Measurements from ENCODE around the gene PCBP1.
"Not testable (repeated sequence)": the region's sequence is repeated elsewhere in the genome, so short reads cannot be mapped to it uniquely, and the experiment has no call there.

PCBP1 gene

GRCh38 chr2:70083344-70084156, 3.7 kb upstream of the PCBP1 start:
- no peak for DNase-seq

- peak; percentile 30 for DNase-seq
Measured at GRCh38 chr2:70084973-70085710, 2.1 kb upstream of the PCBP1 start.

GRCh38 chr2:70085711-70086277, 1.5 kb upstream of the PCBP1 start:
- no peak for DNase-seq

GRCh38 chr2:70086278-70086837, 919 bp upstream of the PCBP1 start:
- DNase-seq = peak; percentile 70

GRCh38 chr2:70087702-70088597, 673 bp downstream of the PCBP1 start:
- peak; percentile 83 for DNase-seq

- DNase-seq = no peak
Measured at GRCh38 chr2:70088598-70089219, 1.4 kb downstream of the PCBP1 start.

GRCh38 chr2:70089220-70089982, 2.1 kb downstream of the PCBP1 start:
- peak; percentile 88 for DNase-seq

GRCh38 chr2:70089983-70090525, 2.8 kb downstream of the PCBP1 start:
- peak; percentile 76 for DNase-seq

GRCh38 chr2:70090706-70091334, 3.5 kb downstream of the PCBP1 start:
- no peak for DNase-seq

GRCh38 chr2:70091364-70091763, 4.1 kb downstream of the PCBP1 start:
- DNase-seq = no peak

GRCh38 chr2:70091816-70092215, 4.5 kb downstream of the PCBP1 start:
- DNase-seq = no peak

GRCh38 chr2:70092576-70093243, 5.4 kb downstream of the PCBP1 start:
- DNase-seq = not testable (repeated sequence)

- no peak for DNase-seq
Measured at GRCh38 chr2:70094171-70094977, 7.1 kb downstream of the PCBP1 start.

- DNase-seq = no peak
Measured at GRCh38 chr2:70094978-70095719, 7.9 kb downstream of the PCBP1 start.

- DNase-seq = no peak
Measured at GRCh38 chr2:70095720-70096670, 8.7 kb downstream of the PCBP1 start.

GRCh38 chr2:70098032-70098431, 10.8 kb downstream of the PCBP1 start:
- no peak for DNase-seq

GRCh38 chr2:70099270-70099669, 12.0 kb downstream of the PCBP1 start:
- DNase-seq = no peak
